IPS-20b (cell line): Measurements from ENCODE around the gene C1QTNF12.
A peak's percentile ranks its signal among the peaks of the same experiment; 100 is the strongest.

ENCODE experiments used
- H3K27ac ChIP-seq: one replicate; pipeline ENCODE4 v1.5.1; 2013; ENCODE audit warnings: low read length
- H3K27me3 ChIP-seq: 2 replicates; pipeline ENCODE4 v1.6.1; 2013; ENCODE audit warnings: mild to moderate bottlenecking, low read length, inconsistent platforms; ENCODE audit not compliant: insufficient read depth
- H3K36me3 ChIP-seq: 2 replicates; pipeline ENCODE4 v1.6.1; 2013; ENCODE audit warnings: low read depth, mild to moderate bottlenecking, inconsistent platforms, low read length, moderate library complexity; ENCODE audit not compliant: insufficient read depth
- H3K4me1 ChIP-seq: 2 replicates; pipeline ENCODE4 v1.6.1; 2013; ENCODE audit warnings: mild to moderate bottlenecking, control low read depth, inconsistent platforms, low read length, moderate library complexity; ENCODE audit not compliant: insufficient read depth
- H3K4me3 ChIP-seq: 2 replicates; pipeline ENCODE4 v1.5.1; 2013; ENCODE audit warnings: mild to moderate bottlenecking, low read length, inconsistent platforms
- H3K9ac ChIP-seq: 2 replicates; pipeline ENCODE4 v1.6.1; 2013; ENCODE audit warnings: low read depth, mild to moderate bottlenecking, inconsistent platforms, low read length, moderate library complexity
- H3K9me3 ChIP-seq: 2 replicates; pipeline ENCODE4 v1.6.1; 2013; ENCODE audit warnings: mild to moderate bottlenecking, low read depth, low read length, inconsistent platforms; ENCODE audit not compliant: insufficient read depth

C1QTNF12 gene

DNA sequence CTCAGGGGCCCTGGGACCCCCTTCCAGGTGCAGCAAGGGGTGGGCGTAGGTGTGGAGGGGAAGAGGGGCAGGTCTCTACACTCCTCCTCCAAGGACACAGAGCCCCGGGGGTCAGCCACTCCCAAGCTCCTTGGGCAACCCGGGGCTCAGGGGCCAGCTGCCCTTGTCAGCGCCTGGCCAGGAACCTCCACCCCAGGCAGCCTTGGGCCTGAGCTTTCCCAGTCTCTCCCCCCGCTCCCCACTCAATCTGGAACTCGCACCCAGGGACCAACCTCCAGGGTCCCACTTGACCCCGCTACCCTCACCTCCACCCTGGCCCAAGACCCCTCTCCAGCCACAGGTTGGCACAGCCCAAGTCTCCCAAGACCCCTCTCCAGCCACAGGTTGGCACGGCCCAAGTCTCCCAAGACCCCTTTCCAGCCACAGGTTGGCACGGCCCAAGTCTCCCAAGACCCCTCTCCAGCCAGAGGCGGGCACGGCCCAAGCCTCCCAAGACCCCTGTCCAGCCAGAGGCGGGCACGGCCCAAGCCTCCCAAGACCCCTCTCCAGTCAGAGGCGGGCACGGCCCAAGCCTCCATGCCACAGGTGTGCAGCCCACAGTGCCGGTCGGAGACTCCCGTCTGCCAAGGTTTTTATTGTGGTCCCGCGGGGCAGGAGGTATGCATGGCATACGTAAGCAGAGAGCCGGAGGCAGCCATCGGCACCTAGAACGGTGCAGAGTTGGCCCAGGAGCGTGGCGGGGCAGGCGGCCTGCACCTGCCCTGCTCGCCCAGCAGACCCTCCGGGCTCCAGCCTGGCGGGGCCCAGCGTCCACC is 35.6 kb downstream of the C1QTNF12 start:
- Histone ChIP-seq H3K27ac (no peak overlapping the region), H3K9me3 (no peaks in the 10 kb centered on the region), H3K4me3 (no peak overlapping the region), H3K27me3 (peaks cover 17% of the 10 kb centered on the region), H3K9ac (no peak overlapping the region), H3K36me3 (no peaks in the 10 kb centered on the region), H3K4me1 (no peaks in the 10 kb centered on the region)

DNA sequence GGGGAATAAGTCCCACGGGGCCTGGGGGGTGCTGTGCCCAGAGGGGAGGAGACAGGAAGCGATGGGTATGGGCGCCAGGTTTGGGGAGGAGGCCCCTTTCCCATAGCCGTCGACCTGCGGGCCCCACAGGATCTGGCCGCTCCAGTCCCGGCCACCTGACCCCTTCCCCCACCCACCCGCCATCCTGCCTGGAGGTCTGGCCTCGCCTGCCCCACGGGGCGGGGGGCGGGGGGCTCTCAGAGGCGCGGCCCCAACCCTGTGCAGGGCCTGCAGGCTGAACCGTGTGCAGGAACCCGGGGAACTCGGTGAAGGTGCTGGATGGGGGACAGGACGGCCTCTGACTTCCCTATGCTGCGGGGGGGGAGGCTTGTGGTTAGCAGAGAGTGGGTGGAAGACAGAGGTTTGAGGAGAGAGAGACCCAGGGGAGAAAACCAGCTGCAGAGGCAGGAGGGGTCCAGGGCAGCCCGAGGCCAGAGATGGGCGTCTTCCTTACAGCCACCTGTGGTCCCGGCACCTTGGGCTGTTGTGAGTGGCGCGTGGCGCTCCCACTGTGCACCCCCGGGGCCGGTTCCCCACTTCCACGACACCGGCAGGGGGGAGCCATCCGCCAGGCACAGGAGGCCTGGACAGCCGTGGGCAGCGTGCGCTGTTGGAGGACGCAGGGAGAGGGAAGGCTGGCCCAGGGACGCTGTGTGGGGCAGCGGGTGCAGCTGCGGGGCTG is 37.6 kb downstream of the C1QTNF12 start:
- no peak overlapping the region for H3K4me3 ChIP-seq
- peaks cover 30% of the 10 kb centered on the region for H3K27me3 ChIP-seq
- H3K9me3 ChIP-seq = no peaks in the 10 kb centered on the region
- H3K27ac ChIP-seq = no peak overlapping the region
- no peak overlapping the region for H3K9ac ChIP-seq
- H3K36me3 ChIP-seq = no peaks in the 10 kb centered on the region
- H3K4me1 ChIP-seq = no peaks in the 10 kb centered on the region

- Histone ChIP-seq H3K36me3 (no peaks in the 10 kb centered on the region), H3K27me3 (peaks cover 30% of the 10 kb centered on the region), H3K4me1 (no peaks in the 10 kb centered on the region), H3K9me3 (no peaks in the 10 kb centered on the region), H3K4me3 (no peak overlapping the region), H3K9ac (no peak overlapping the region), H3K27ac (no peak overlapping the region)
Measured at GRCh38 chr1:1207571-1207892, 39.0 kb downstream of the C1QTNF12 start.

- Histone ChIP-seq H3K9ac (no peak overlapping the region), H3K4me3 (peak overlapping the region; percentile 53; the same call in 1 of the 2 replicates), H3K27ac (no peak overlapping the region), H3K9me3 (no peaks in the 10 kb centered on the region), H3K4me1 (no peaks in the 10 kb centered on the region), H3K27me3 (peaks cover 30% of the 10 kb centered on the region), H3K36me3 (no peaks in the 10 kb centered on the region)
Measured at GRCh38 chr1:1206966-1207531, 39.5 kb downstream of the C1QTNF12 start.

DNA sequence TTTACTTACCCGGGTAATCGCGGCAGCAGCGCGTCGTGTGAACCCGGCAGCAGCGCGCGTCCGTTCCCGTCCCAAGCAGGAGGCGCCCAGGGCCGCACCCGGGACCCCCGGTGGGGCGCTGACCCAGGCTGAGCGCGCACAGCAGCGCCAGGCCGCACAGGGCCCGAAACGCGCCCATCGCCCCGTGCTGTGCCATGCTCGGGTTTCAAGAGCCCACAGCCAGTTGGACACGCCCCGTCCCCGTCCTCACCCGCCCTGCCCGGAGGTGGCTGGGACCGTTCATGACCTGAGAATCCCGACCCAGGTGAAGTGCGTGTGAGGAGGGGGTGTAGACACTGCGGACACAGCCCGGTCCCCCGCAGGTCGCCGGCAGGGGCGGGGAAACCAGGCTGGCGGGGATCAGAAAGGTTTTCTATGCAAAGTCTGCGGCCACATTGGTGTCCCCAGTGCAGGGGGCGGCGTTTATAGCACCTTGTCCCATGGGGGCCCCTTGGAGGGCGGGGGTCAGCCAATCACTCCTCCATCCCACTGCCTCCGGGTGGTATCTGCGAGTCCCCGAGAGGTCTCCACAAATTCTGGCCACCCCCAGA is 40.1 kb downstream of the C1QTNF12 start, which contains the start of gene TNFRSF18:
TNFRSF18 (minus strand) TSS at position 217 of the 590 bp plus-strand sequence; CDS start at position 196, 21 bp downstream.
- H3K4me3 ChIP-seq = peak within 1 kb of the TSS; percentile 53; the same call in 1 of the 2 replicates
- no peaks in the 10 kb centered on the region for H3K9me3 ChIP-seq
- no peak within 1 kb of the TSS for H3K27ac ChIP-seq
- H3K36me3 ChIP-seq = no peaks in the 10 kb centered on the region
- no peaks in the 10 kb centered on the region for H3K4me1 ChIP-seq
- H3K27me3 ChIP-seq = peaks cover 30% of the 10 kb centered on the region
- no peak within 1 kb of the TSS for H3K9ac ChIP-seq

- no peak overlapping the region for H3K9ac ChIP-seq
- no peaks in the 10 kb centered on the region for H3K36me3 ChIP-seq
- H3K4me1 ChIP-seq = no peaks in the 10 kb centered on the region
- H3K9me3 ChIP-seq = no peaks in the 10 kb centered on the region
- H3K27ac ChIP-seq = no peak overlapping the region
- peak overlapping the region; percentile 53; the same call in 1 of the 2 replicates for H3K4me3 ChIP-seq
- peaks cover 30% of the 10 kb centered on the region for H3K27me3 ChIP-seq
Measured at GRCh38 chr1:1205769-1206375, 40.6 kb downstream of the C1QTNF12 start.

DNA sequence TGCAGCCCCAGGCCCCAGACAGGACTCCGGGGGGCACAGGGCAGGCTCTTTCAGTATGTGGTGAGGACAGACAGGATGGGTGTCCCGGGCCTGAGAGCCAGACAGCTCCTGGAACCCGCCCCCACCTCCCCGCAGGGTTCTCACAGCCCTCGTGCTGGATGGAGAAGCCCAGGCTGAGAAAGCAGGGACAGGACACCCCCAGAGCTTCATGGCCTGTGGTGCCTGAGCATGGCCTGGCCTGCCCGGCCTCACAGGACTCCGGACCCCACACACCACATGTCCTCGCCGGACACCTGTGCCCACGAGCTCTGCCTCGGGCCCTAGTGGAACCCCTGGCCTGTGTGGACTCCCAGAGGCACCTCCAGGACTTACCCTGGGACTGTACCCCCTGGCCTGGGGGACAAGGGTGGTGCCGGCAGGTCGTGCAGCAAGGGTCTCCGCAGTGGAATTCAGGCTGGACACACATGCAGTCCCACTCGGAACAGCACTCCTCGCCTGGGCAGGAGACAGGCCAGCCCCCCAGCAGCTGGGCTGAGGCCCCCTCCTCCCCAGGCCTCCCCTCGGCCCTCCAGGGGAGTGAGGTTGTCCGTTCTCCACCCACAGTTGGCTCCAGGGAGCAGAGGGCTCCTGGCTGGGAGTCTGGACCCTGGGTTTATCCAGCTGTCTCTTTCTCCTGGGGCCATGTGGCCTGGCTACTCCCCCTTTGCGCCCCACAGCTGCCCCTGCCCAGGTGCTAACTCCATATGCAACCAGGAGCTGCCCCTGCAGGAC is 41.3 kb downstream of the C1QTNF12 start:
- Histone ChIP-seq H3K27ac (no peak overlapping the region), H3K27me3 (peaks cover 35% of the 10 kb centered on the region), H3K9me3 (no peaks in the 10 kb centered on the region), H3K4me3 (no peak overlapping the region), H3K36me3 (no peaks in the 10 kb centered on the region), H3K4me1 (no peaks in the 10 kb centered on the region), H3K9ac (no peak overlapping the region)

DNA sequence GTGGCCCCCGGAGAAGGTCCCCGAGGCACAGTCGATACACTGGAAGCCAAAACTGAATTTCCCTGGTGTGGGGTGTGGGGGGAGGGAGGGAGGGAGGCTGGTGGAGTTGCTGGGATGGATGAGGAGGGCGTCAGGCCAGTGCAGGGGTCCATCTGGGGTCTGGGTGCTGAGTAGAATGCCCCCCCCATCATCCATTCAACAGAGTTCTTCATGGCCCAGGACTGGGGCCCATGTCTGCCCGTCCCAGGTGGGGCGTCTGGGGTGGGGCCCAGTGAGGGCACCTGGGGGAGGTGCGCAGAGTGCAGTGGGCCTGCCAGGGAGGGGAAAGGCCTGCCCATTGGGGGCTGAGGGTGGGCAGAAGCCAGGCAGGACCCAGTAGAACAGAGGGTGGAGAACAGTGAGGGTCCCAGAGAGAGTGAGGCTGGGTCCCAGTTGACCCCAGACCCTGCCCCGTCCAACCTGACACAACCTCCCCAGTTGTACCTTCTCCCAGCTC is 42.0 kb downstream of the C1QTNF12 start:
- no peak overlapping the region for H3K9ac ChIP-seq
- no peaks in the 10 kb centered on the region for H3K4me1 ChIP-seq
- H3K4me3 ChIP-seq = no peak overlapping the region
- no peaks in the 10 kb centered on the region for H3K36me3 ChIP-seq
- H3K9me3 ChIP-seq = no peaks in the 10 kb centered on the region
- H3K27ac ChIP-seq = no peak overlapping the region
- peaks cover 41% of the 10 kb centered on the region for H3K27me3 ChIP-seq

- Histone ChIP-seq H3K27me3 (peaks cover 41% of the 10 kb centered on the region), H3K4me1 (no peaks in the 10 kb centered on the region), H3K36me3 (no peaks in the 10 kb centered on the region), H3K9me3 (no peaks in the 10 kb centered on the region), H3K4me3 (no peak overlapping the region), H3K27ac (no peak overlapping the region), H3K9ac (no peak overlapping the region)
Measured at GRCh38 chr1:1203561-1204424, 42.7 kb downstream of the C1QTNF12 start.

DNA sequence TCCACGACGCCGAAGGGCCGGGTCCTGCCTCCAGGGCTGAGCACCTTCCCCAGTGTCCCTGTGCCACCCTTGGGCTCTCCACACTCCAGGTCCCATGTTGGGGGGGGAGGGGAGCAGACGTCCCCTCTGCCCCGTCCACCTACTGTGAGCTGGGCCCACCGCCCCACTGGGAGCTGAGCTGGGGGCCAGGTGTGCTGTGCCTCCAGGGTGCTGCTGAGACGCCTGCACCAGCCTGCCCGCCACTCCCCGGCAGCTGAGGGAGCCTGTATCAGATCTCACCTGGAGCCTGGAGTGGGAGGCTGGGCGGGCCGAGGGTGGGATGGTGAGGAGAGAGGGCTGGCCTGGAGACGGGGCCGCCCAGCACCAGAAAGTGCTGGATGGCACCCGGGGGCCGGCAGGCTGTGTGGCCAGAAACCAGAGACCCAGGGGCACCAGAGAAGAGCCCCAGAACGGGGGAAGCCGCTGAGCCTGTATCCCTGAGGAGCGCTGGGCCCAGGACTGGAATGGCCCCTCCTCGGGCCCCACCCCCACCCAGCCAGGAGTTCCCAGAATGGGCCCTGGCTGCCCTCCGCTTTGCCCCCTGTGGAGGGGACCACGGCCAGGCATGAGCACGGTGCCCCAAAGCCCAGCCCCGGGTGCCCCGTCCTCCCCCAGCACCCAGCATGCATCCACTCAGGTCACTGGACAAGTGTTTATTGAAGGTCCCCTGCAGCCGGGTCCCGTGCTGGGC is 43.5 kb downstream of the C1QTNF12 start:
- Histone ChIP-seq H3K4me3 (no peak overlapping the region), H3K9me3 (no peaks in the 10 kb centered on the region), H3K27me3 (peaks cover 41% of the 10 kb centered on the region), H3K9ac (no peak overlapping the region), H3K4me1 (no peaks in the 10 kb centered on the region), H3K27ac (no peak overlapping the region), H3K36me3 (no peaks in the 10 kb centered on the region)
